ENCODE measurements around the gene QKI.
"Not testable (repeated sequence)": the region's sequence is repeated elsewhere in the genome, so short reads cannot be mapped to it uniquely, and the experiment has no call there.

QKI gene

DNA sequence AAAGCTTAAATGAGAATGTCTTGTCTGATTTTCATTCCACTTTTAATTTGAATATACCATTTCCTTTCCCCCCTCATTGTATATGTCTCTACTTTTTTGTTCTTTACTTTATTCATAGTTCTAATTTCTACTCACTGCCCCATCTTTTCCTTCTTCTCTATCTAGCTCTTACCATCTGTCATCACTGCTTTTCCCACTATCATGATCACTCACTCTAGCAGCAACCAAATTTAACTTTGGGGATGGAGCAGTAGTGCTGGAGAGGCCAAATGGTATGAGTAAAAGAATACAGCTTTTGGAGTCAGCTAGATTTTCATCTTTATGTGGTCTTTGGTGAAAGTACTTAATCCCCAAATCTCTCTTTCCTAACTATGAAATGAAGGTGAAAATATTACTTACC is 25.5 kb downstream of the QKI start:
- no peak for DNase-seq (ENCODE audit: low read depth)

DNA sequence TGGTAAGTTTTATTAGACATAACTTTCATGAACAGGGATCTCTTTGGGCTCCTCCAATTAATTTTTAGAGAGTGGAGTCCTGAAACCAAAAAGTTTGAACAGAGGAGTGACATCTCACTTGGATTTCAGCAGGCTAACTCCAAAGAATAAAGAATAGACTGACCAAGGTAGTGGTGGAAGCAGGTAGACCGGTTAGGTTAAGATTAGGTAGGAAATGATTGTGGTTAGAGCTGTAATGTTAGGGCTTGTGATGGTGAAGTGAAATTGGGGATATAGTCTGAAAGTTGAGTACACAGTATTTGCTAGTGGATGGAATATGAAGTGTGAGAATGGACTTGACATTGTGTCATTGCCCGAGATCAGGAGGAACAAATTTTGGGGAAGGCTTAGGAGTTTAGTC is 27.8 kb downstream of the QKI start:
- DNase-seq (ENCODE audit: low read depth), result no peak

DNA sequence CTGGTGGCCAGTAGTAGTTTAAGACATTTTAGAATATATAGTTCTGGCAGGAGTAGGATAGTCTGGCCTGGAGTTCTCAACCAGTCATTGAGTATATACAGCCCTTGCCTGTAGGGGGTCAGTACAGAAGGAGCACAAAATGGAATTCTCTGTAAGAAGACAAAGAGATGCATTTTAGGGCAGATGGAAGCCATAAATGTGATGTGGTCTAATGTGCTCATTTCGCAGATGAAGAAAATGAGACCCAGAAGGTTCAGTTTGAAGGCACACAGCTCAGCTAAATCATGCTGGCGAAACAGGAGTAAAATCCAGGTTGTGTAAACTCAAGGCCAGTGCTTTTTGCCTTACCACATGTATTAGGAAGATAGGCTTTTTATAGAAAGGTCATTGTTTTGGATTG is 29.6 kb downstream of the QKI start:
- DNase-seq (ENCODE audit: low read depth), result no peak

DNA sequence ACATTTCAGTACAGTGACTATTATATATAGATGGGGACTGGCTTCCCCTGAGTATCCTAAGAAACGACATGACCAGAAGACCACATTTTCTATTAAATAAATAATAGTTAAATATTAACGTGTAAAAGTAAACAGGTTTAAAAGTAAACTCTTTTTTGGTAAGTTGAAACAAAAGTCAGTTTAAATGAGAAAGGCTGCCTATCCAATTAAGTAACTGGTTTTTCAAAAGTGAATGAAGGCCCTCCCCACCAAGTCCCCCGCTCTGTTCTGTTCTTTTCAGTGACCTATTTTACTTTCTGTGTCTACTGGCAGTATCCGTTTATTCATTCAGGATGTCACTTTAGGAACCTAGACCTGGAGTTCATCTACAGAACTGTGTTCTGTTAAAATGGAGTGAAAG is 32.0 kb downstream of the QKI start:
- DNase-seq (ENCODE audit: low read depth), result no peak

DNA sequence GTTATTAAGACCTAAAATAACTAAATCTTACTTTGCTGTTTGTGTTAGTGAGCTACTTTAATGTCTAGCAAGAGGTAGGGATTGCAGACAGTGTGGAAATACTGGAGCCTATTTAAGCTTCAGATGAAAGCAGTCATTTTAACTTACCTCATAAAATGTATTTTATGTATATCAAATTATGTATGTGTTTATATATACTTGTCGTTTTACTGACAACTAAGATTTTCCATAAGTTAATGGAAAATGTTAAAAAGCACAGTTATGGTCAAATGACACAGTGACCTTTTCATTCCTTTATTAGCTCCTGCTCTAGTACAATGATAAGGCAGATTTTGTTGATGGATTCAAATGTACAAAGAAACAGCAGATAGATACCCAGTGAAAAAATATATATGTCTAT is 34.6 kb downstream of the QKI start:
- DNase-seq (ENCODE audit: low read depth), result no peak

DNA sequence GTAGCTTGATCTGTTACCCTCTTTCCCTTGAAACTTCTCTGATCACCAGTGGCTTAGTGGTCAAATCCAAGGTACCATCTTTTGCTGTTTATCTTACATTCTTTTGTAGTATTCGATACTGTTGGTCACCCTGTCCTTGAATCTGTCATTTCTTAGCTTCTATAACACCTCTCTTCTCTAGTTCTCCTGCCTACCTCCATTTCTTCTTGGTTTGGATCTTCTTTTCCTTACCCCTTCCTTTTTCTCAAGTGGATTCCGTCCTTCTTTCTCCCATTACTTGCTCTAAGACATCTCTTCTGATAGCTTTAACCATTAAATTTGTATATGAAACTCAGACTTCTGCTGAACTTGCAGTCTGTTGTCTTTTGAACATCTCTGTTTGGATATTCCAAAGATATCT is 39.9 kb downstream of the QKI start:
- no peak for DNase-seq (ENCODE audit: low read depth)

DNA sequence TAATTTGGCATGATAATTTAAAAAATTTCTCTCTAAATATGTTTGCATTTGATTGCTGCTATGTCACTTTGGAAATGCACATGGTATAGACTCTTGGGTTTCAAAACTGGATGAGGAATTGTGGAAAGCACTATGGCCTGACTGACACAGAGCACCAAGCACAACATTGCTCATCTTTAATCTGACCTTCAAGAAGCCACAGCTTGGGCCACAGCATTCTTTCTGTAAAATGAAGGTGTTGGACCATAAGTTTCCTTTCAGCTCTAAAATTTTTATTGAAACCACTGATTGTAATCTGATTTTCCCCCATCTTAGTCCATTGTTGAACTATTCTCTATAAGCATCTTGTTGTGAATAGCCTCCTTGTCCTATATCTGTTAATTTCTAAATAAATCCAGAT is 41.0 kb downstream of the QKI start:
- no peak for DNase-seq (ENCODE audit: low read depth)

DNA sequence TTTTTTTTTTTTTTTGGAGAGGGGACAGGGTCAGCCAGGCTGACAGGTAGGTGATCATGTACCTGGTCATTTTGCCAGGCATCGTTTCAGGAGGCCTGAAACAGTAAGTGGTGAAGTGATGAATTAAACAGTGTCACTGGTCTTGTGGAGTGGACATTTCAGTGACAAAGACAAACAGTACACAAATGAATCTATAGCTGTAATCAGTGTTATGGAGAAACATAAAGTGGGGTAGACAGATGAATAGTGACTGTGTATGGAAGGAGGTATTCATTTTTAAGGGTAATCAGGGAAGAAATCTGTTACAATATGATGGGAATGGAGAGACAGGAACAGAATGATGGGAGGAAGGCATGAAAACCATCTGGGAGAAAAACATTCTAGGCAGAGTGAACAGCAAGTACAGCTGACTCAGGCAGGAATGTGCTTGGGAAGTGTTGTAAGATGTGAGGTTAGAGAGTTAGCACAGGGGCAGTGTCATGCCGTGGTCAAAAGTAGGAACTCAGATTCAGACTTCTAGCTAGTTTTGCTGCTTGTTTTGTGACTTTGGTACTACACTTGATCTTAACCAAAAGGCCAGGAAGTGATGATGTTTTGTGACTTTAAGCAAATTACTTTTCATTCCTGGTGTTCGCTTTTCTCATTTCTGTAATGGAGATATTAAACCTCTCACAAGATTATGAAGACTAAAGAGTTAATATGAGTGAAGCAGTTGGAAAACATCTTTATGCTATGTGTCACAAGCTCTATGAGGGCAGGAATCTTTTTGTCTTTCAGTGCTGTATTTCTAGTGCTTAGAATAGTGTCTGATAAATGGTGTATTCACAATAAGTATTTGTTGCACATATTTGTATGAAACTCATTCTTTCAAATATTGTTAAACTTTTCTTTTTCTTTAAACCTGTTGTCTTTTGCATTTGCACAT is 43.4 kb downstream of the QKI start:
- no peak for DNase-seq (ENCODE audit: low read depth)

DNA sequence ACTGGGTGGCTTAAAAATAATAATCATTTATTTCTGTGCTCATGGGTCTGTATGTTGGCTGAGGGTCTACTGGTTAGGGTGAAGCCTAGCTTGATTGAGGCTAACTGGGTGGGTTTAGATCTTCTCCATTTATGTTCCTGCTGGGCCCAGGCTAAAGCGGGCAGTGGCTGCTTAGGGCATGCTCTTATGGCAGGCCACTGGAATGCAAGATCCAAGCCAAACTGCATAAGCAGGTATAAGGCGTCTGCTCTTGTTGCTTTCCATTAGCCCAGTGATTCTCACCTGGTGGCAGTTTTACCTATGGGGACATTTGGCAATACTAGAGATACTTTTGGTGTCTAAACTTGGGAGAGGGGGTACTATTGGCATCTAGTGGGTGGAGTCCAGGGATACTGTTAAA is 44.5 kb downstream of the QKI start:
- no peak for DNase-seq (ENCODE audit: low read depth)

DNA sequence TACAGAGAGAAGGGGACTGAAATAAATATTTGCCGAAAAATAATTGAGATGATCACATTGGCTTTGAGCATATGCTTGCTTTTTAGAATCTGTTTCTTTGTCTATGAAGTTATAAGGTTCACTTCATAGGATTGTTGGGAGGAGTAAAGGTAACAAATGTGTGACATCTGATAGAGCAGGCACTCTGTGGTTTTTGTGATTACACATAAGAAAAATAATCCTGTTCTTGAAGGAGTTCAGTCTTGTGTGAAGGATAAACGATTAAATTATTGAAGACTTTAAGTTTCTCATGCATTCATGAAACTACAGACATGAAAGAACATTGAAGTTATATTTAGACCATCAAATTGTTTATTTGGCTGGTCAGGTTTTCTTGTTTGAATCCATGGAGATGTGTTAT is 45.0 kb downstream of the QKI start:
- DNase-seq (ENCODE audit: low read depth), result no peak

DNA sequence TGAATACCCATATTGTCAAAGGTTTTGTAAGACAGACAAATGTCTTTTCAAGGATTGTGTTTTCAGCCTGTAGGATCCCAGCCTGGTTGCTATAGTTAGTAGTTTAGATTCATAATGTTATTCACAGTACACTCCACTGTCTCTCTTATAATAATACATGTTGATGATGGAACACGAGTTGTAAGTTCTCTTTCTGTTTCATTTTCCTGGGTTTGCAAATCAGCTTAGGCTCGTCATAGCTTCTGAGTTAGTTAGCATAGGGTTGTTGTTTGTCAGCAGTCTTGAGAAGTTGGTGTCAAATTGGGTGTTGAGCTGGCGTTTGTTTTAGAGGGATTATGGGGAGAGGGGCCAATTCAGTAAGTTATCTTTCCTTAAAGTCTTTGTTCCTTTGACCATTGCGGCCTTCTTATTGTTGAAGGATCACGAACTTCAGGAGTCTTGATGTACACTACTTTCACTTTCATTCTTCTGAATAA is 45.8 kb downstream of the QKI start:
- no peak for DNase-seq (ENCODE audit: low read depth)

DNA sequence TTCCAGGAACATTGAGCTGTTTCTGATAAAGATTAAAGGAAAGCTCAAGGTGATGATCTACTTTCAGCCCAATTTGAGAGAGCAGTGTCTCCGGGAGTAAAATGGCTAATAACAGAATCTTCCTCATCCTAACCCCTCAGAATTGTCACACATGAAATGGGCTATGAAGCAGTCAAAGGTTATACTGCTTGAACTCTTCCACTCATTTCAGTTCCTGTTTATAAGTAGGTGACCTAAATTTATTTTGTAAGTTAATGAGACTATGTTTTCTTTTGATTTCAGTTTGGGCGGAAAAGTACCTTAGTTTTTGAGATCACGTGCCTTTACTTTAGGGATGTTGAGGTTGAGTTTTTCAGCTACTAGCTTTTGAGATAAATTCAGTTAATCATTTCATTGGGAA is 47.2 kb downstream of the QKI start:
- DNase-seq (ENCODE audit: low read depth), result no peak

DNA sequence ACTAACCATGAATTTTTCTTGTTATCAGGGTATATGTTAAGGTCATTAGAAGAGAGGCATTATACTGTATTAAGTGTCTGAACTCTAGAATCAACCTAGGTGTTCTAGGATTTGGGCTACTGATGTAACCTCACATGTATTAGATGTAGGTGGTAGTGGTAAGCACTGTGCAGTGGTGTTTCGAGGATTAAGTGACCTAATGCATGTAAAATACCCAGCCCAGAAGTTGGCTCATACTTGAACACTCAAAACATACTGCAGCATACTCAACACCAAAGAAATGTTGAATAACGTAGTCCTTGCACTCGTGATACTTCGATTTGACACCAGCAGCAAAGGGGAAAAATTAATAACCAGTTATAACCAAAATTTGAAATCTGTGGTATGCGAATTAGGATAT is 48.7 kb downstream of the QKI start:
- DNase-seq (ENCODE audit: low read depth), result no peak

DNA sequence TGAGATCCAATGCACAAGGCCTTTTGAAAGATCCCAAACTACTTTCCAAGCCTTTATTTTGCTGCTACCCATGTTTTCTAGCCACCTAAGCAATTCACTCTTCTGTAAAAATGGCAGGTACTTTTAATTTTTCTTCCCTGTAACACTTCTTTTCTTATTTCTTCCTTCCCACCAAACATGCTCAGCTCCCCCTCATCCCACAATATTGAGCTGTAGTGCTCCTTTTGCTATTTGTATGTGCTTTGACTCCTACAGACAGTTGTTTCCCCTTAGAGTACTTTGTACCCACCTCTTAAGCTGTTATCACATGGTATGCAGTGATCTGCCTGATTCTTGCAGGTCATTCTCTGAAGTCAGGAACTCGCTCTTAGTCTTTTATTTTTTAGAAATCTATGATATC is 49.3 kb downstream of the QKI start:
- DNase-seq (ENCODE audit: low read depth), result no peak

DNA sequence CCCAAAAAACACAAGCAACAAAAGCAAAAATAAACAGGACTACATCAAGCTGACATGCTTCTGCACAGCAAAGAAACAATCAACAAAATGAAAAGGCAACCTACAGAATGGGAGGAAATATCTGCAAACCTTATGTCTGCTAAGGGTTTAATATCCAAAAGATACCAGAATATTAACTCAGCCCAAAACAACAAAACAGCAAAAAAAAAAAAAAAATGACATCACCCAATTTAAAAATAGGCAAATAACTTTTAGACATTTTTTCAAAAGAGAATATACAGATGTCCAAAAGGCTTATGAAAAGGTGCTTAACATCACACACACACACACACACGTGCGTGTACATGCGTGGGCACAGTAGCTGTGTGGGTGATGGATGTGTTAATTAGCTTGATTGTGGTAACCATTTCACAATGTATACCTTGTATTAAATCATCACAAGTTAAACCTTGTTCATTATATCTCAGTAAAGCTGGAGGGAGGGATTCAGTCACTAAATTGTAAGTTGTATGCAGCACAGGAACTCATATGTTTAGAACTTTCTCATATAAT is 52.4 kb downstream of the QKI start:
- DNase-seq (ENCODE audit: low read depth), result no peak

DNA sequence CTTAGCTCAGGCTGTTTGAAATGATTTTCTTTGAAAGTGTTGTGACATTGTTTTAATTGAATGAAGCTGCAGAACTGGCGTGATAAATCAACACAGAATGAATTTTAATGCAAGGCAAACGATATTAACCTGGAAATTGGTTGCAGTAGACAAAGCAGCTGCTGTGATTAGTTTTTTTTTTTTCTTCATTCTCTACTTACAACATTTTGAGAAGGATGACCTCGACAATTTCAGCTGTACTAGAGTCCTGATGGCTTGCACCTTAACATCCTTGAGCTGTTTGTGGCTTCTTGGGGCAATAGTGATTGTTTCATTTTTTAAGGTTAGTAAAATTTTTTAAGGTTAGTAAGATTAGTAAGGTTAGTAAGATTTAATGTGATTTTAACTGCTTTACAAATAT is 54.2 kb downstream of the QKI start:
- DNase-seq (ENCODE audit: low read depth), result no peak

DNA sequence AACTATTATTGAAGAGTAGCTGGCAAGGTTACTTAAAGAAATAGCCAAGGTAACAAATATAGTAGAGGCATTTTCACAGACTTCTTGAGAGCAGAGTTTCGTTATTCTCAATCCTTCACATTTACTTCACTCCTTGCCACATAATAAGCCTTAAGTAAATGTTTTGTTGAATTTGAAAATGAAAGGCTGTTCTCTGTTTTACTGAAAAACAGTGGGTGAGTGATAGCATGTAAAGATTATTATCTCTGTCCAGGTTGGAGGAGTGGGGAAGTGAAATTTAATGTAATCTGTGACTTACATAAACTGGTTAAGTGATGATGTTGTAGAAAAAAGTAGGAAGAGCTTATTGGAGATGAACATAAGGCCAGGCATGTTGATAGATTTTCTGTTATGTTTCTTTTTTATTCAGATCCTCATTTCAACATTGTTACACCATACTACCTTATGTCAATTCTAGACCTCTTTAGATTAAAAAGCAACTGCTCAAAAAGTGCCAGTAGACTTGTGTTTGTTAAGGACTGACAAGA is 55.0 kb downstream of the QKI start:
- DNase-seq (ENCODE audit: low read depth), result no peak

DNA sequence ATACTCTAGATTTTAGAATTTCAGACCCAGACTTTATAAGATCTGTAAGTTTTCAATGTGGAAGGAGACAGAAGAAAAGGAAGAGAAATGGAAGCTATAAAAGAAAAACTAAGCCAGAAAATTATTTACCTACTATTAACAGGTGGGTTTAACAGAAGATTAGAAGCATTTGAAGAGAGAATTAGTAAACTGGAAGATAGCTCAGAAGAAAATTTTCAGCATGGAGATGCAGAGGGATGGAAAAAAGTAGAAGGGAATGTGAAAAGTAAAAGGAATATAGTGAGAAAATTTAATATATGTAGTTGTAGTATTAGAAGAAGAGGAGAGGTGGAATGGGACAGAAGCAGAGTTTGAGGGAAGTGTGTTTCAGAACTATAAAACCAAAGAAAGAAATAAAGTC is 56.1 kb downstream of the QKI start:
- DNase-seq (ENCODE audit: low read depth), result no peak

DNA sequence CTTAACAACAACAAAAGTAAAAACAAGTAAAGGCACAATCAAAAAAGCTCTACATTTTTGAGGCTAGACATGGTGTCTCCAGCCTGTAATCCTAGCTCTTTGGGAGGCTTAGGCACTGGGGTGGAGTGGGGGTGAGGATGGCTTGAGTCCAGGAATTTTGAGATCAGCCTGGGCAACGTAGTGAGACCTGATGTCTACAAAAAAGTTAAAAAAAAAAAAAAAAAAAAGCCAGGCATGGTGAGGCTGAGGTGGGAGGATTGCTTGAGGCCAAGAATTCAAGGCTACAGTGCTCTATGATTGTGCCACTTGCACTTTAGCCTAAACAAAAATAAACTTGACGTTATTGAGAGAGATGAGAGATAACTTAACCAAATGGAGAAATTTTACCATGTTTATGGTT is 60.1 kb downstream of the QKI start:
- no peak for DNase-seq (ENCODE audit: low read depth)

DNA sequence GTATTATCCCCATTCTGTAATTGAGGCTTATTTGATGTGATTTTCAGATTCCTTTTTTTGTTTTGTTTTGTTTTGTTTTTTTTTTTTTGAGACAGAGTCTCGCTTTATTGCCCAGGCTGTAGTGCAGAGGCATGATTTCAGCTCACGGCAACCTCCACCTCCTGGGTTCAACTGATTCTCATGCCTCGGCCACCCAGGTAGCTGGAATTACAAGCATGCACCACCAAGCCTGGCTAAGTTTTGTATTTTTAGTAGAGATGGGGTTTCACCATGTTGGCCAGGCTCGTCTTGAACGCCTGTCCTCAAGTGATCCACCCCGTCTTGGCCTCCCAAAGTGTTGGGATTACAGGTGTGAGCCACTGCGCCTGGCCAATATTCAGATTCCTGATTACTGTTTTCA is 62.4 kb downstream of the QKI start:
- not testable (repeated sequence) for DNase-seq (ENCODE audit: low read depth)

DNA sequence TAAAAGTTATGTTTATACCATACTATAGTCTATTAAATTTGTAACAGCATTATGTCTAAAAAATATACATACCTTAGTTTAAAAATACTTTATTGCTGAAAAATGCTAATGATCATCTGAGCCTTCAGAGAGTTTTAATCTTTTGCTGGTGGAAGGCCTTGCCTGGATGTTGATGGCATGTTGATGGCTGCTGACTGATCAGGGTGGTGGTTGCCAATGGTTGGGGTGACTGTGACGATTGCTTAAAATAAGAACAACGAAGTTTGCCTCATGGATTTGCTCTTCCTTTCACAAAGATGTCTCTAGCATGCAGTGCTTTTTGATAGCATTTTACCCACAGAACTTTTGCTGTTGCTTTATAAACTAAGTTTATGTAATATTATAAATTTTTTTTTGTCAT is 68.6 kb downstream of the QKI start:
- no peak for DNase-seq (ENCODE audit: low read depth)

DNA sequence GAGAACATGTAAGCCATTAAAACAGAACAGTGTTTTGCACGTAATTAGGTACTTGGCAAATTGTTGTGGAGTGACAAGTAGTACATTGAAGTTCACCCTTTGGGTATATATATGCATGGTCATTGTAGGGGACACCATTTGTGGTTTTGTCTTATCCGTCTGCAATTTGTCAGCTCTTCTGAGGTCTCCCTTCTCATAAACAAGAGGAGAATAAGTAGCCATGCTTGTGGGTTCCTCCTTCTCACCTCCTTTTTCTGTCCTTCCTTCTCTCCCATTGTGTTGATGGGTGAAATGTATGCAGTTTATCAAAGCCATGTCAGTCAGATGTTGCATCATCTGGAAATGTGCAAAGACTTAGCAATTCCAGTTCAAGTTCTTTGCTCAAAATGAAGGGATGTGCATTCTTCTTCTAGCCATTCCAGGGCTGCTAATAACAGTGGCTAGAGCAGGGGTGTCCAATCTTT is 70.9 kb downstream of the QKI start:
- DNase-seq (ENCODE audit: low read depth), result no peak

DNA sequence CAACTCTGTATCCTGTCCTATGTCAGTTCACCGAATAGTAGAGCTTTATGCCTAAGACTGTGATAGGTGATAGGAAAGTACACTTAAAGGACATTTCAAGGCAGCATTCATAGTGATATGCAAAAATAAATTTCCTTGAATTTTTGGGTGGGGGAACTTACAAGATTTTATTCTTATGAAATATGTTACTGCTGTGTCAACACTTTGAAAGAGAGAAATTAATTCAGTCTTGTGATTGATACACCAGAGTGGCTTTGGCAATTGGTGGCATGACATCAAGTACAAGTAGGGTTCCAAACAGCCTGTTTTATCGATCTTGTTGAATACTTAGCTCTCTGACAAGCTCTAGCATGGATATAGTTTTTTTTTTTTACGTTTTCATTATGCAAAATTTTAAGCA is 72.3 kb downstream of the QKI start:
- no peak for DNase-seq (ENCODE audit: low read depth)

DNA sequence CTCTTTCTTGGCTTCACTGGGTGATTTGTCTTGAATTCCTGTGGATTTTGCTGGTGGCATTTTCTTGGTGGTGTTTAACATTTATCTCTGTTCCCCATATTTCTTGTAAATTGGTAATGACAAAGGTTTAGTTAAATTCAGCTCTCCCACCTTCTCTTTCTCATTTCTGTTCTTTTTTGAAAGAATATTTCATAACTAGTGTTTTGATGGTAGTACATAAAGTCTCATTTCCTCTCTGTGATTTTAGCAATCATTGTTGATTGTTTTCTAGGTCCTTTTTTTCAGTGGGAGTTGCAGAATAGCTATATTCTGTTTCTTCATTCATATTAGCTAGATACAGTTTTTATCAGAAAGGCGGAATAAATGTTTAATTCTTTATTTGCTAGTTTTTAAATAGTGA is 73.1 kb downstream of the QKI start:
- DNase-seq (ENCODE audit: low read depth), result no peak

Data from T-helper 22 cell (primary cell).